Activated CD4-positive, alpha-beta T cell treated with anti-CD3 and anti-CD28 coated beads, Interleukin-2, Interleukin-6, amounts not matched to agents 100 ng/mL and 50 ng/mL, durations not matched to agents 16 hours and 8 hours (primary cell): Measurements from ENCODE around the gene RPA1.
A peak's percentile ranks its signal among the peaks of the same experiment; 100 is the strongest.
"Not testable (repeated sequence)": the region's sequence is repeated elsewhere in the genome, so short reads cannot be mapped to it uniquely, and the experiment has no call there.

Experiments
- DNase-seq: peaks from one replicate; pipeline ENCODE4 v3.0.0-alpha.2; 2020

RPA1 gene

GRCh38 chr17:1820528-1821252 lies 9.1 kb upstream of the RPA1 start:
- no peak for DNase-seq

- DNase-seq = peak; percentile 11
These were observed 601 bp upstream of the RPA1 start for GRCh38 chr17:1829216-1829591.

- peak; percentile 36 for DNase-seq
These were observed 483 bp downstream of the RPA1 start for GRCh38 chr17:1830288-1830687.

- peak; percentile 75 for DNase-seq
These were observed 4.8 kb downstream of the RPA1 start for GRCh38 chr17:1834380-1835149.

GRCh38 chr17:1839516-1839915 lies 9.7 kb downstream of the RPA1 start:
- DNase-seq = no peak

- DNase-seq = no peak
These were observed 14.1 kb downstream of the RPA1 start for GRCh38 chr17:1843947-1844346.

GRCh38 chr17:1847191-1847590 lies 17.4 kb downstream of the RPA1 start:
- no peak for DNase-seq

GRCh38 chr17:1852327-1852726 lies 22.5 kb downstream of the RPA1 start:
- DNase-seq = peak; percentile 19

GRCh38 chr17:1853698-1854097 lies 23.9 kb downstream of the RPA1 start:
- DNase-seq = no peak

- DNase-seq = not testable (repeated sequence)
These were observed 26.7 kb downstream of the RPA1 start for GRCh38 chr17:1856462-1856861.

- no peak for DNase-seq
These were observed 31.2 kb downstream of the RPA1 start for GRCh38 chr17:1860978-1861377.

- DNase-seq = no peak
These were observed 31.7 kb downstream of the RPA1 start for GRCh38 chr17:1861391-1862010.

- DNase-seq = peak; percentile 67
These were observed 35.6 kb downstream of the RPA1 start for GRCh38 chr17:1865252-1866037.

GRCh38 chr17:1867307-1867706 lies 37.5 kb downstream of the RPA1 start:
- DNase-seq = no peak

- no peak for DNase-seq
These were observed 38.3 kb downstream of the RPA1 start for GRCh38 chr17:1868090-1868489.

GRCh38 chr17:1870592-1870991 lies 40.8 kb downstream of the RPA1 start:
- DNase-seq = peak; percentile 62

- peak; percentile 12 for DNase-seq
These were observed 42.0 kb downstream of the RPA1 start for GRCh38 chr17:1871756-1872155.

GRCh38 chr17:1872254-1872653 lies 42.4 kb downstream of the RPA1 start:
- DNase-seq = no peak

GRCh38 chr17:1872976-1873375 lies 43.2 kb downstream of the RPA1 start:
- no peak for DNase-seq

GRCh38 chr17:1873418-1873817 lies 43.6 kb downstream of the RPA1 start:
- DNase-seq = peak; percentile 42

GRCh38 chr17:1875597-1875996 lies 45.8 kb downstream of the RPA1 start:
- no peak for DNase-seq

GRCh38 chr17:1878419-1879121 lies 48.8 kb downstream of the RPA1 start:
- no peak for DNase-seq
